Bone marrow (tissue), 2 donors: ENCODE measurements around the gene LAMC2.
"Not testable (repeated sequence)": the region's sequence is repeated elsewhere in the genome, so short reads cannot be mapped to it uniquely, and the experiment has no call there.

Source experiments
- DNase-seq, 2 donors: peaks; one replicate each; lab custom pipeline; 2025; lab: John Stamatoyannopoulos, UW

LAMC2 gene

DNA sequence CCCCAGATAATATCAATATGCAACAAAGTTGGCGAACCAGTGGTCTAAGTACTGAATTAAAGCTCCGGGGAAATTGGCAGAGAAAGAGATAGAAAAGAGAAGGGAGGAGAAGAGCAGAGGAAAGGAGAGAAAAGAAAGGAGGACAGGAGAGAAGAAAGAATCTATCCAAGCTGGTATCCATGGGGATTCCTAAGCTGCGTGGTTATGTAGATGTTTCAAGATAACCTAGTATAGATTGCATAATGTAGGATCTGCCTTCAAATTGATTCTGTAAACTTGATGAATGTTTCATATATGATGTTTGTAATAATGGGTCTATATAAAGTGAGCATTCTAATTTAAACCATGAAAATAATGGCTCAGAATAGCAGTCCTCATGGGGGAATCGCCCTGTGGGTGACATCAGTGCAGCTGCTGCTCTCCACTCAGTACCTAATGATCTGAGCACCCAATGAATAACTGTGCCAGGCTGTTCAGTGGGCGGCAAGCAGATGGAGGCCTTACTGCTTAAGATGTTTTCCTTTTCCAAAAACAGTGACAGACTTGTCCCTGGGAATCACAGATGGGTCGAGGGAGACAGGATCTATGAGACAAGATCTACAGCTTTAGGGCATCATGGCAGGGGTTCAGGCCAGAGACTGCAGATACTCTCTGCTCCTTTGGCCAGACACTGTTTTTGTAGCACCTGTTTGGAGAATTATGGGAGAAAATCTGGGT, 78.0 kb downstream of the LAMC2 start:
- DNase-seq: no peak

DNA sequence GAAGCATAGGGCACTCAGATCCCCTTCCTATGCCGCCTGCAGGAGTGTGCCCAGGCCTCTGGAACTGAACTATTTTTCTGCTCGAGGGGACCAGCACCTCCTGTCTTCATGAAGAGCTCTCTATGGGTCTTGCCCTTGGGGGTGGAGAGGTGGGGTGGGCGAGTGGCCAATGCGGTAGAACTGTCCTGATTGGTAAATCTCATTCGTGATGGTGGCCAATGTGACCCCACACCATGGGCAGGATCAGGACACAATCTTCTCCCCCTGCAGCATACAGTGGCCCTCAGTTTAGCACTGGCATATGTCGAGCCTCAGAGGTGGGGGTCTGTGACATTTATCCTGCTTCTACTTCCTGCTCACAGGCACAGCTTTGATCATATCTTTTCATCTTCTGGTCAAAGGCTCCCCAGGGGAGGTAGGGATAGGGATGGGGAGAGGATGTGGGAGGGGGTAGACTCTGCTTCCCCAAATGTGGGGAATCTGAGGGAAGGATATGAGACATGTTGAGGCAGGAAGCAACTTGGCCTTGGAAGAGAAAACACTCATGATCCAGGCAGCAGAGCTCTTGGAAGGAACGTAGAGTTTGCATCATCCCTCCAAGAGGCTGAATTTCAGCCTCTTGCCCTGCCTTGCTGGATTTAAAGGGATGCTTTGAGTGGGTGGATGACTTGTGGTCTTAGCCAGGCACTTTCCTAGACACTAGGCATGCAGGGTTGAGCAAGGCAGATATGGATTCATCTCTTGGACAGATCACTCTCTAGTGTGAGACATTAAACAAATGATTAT, 81.8 kb downstream of the LAMC2 start:
- no peak for DNase-seq

DNA sequence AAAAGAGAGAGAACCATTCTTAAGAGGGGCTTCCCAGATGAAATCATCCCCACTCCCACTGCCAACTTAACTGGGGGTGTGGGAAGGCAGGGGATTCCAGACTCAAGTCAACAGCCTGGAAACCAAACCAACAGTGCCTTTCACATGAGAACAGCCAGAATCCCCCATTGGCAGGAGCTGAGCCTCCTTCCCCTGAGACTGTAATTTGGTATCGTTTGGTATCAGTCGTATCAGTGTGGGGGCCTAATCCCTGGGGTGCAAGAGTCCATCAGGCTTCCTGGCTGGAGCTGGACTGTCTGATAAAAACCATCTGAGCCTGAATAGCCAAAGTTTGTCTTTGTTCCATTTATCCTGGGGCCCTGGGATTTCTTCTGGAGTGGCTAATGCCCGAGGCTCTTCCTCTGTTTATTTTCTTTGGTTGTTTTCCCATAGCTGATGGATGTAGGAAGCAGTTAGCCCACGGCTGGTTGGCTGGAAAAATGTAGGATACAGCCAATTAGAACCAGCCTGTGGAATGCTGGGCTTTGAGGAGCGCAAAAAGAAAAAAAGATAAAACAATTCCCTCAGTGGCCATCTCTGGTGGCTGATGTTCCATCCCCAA, 84.6 kb downstream of the LAMC2 start:
- no peak for DNase-seq

DNA sequence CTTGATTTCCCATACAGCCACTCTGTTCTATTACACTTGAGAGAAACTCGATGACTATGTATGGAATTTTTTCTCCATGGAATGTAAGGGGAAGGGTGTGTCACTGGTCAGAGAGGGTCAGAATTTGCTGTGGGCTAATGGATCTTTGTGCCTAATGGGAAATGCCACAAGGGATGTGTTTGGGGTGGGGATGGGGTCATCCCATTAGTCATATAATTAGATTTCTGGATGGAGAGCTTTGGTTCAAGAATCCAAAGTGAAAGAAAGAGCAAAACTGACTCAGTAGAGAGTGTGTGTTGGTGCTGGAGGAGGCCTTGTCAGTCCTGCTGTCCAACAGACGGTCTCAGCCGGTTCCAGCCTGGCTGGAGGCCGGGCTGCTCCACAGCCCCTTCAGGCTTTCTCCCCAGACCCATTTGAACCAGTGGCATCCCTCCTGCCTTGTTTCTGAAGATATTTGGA, 86.4 kb downstream of the LAMC2 start:
- DNase-seq: no peak

DNA sequence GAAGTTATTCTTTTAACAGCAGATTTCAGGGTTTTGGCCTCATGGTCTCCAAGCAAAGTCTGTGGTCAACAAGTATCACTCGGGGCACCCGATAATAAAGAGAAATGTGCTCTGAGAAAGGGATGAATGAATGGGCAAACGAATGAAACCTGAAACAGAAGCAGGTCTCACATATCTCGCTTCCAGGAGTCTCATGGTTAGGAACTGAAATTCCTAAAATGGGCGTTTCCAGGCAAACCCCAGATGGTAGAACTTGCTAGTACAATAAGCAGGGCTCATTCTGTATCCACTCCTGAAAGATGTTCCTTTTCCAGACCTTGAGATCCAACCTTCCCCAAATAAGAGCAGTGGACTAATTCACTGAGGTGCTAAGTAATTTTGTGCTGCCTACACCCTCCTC, 87.2 kb downstream of the LAMC2 start:
- DNase-seq: no peak

DNA sequence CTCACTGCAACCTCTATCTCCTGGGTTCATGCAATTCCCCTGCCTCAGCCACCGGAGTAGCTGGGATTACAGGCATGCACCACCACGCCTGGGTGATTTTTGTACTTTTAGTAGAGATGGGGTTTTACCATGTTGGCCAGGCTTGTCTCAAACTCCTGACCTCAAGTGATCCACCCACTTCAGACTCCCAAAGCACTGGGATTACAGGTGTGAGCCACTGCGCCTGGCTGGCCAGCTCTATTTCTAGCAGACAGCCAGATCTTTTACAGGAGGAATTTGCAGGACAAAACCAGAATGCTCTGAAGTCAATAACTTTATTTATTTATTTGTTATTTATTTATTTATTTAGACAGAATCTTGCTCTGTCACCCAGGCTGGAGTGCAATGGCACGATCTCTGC, 87.9 kb downstream of the LAMC2 start:
- not testable (repeated sequence) for DNase-seq

DNA sequence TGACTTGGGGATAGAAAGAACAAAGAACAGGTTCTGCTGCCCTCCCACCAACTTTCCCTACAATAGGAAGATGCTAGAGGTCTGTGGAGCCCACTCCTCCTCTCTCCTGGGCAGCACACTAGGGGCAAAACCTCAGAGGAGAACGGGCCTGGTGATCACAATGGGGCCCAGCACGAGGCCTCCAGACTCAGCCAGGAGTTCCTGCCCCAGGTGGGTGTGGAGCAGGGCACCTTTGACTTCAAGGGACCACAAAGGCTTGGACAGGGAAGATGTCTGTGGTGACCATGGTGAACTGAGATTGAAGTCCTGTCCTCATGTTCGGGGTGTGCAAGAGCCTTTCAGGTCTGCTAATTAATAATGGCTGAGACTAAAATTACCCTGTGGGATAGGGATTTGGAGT, 88.8 kb downstream of the LAMC2 start:
- no peak for DNase-seq

DNA sequence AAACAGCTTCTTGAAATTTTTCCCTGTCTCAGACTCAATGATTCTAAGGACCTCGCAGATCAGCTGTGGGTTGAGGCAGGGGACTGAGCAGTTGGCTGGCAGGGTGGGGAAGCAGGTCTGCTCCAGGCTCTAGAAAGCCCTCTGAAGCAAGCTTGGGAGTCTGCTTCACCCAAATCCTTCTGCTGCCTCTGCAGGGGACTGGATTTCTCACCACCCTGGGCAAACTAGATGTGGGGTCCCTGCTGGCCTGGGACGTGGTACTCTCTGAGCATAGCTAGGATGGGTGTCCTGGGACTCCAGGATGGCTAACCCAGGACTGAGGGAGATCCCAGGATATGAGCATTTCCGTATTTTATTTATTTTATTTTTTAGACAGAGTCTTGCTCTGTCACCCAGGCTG, 89.3 kb downstream of the LAMC2 start:
- no peak for DNase-seq

DNA sequence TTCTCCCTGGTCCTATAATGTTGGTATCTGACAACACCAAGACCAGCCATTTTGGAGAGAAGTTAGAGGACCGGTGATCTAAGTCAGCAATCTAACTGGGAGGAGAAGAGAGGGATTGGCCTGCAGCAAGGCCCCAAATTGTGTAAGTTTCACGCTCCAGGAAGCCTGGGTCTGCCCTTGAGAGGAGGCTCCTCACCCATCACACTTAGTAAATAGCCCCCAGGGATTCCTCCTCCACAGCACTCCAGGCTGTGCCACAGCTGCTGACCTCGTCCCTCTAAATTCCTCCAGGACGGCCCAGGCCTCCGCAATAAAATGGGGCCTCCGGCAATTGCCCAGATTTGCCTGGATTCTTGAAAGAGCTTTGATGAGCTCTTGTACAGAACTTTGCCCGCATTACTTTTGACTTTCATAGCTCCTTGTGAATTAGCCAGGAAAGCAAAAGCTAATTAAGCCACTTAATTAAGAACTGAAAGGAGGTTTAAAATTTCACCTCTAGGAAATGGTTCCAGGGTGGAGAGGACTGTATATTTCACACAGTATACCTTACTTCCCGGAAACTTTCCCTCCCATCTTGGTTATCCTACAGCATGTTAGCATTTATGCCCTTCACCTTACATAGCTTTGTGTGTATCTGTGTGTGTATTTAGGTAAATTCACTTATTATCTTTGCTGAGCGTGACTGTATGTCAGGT, 90.5 kb downstream of the LAMC2 start:
- no peak for DNase-seq

DNA sequence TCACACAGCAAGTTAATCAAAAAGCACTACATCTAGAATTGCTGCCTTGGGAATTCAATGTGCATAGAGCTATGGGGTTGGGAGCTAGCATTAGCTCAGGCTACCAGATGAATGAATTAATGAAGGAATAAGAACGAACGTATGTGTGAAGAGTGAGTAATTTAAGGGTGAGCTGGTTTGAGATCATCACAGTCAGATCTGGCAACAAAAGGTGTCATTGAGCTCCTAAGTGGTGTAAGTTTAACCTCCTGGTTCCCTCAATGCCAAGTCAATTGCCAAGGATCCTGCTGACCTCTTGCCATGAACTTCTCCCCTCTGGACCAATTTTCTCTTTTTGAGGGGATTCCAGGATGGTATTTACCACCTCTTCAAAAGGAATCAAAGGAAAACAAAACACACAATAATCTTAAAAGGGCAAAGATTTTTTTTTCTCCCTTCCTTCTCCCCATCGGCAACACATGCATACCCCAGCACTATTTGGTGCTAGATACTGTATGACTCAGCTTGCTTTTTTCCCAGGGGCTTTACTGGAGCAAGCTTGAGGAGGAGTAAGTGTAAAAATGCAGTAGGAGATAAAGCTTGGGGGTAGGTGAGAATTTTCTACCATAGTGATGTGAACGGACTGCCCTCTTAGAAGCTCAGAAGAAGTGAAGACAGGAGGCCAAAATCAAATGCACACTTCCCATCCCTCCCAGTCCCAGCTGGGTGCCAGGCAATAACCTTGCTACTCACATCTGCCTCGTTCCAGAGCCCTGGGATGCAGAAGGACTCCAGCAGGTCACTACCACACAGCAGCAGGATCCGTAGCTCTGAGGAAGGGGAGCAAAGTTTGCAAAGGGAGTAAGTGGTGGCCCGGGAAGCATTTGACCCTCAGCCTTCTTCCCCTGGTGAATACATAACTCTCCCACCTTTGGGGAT, 92.0 kb downstream of the LAMC2 start:
- DNase-seq: no peak

DNA sequence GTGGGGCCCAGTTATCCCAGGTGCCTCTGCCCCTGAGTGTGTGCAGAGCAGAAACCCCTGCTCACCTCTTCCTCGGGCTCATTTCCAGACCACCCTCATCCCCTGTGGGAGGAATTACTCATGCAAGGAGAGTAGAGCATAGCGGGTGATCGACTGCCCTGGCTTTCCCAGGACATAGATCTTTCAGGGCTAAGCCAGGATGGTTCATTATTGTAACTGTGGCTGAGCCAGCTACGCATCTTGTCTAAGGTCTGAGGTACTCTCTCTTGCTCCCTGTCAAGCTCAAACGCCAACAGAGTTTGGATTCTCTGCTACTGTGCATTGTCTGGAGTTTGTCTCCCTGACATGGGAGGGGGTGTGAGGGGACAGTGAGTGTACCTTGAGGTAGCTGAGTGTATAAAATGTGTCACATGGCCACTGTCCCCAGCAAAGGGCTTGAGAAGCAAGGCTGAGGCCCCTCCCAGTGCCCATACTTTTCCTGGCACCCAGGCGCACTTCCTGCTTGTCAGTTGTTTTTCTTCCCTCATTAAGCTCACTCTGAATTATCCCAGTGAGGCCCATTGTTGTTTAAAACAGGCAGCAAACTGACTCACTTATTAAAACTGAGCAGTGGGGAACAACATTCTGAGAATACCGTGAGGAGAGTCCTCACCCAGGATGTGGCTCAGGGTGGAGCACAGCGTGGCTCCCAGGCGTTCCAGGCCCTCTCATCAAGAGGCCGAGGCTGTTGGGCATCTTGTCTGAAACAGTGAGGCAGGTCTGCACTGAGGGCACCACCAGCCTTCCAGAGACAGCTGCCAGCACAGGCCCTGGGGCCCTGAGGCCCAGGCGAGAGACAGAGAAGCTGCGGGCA, 92.9 kb downstream of the LAMC2 start:
- no peak for DNase-seq

DNA sequence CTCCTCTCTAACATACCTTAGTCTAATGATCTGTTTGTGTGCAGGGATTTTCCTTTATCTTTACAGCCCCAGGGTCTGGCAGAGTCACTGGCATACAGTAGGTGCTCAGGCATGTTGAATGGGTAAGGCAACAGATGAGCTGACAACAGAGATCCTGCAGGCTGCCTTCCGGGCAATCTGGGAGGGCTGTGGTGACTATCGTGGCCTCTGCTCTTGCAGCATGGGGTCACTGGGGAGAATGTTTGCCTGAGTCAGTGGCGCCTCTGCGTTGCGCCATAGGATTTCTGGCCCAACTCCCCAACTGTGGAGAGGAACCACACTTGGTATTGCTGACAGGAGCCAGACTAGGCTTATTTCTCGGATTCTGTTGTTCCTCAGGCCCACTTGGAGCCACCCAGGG, 93.8 kb downstream of the LAMC2 start:
- peak in 1 of 2 donors; percentile 13 for DNase-seq

DNA sequence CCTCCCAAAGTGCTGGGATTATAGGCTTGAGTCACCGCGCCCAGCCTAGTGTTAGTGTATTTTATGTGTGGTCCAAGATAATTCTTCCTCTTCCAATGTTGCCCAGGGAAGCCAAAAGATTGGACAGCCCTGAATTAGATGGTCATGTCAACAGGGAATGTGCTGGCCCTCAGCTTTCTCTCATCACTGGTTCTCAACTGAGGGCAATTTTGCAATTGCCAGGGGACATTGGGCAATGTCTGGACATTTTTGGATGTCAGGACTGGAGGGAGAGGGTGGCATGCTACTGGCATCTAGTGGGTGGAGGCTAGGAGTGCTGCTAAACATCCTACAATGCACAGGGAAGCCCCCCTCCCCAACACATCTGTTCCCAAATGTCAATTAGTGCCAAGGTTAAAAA, 95.0 kb downstream of the LAMC2 start:
- DNase-seq: no peak

DNA sequence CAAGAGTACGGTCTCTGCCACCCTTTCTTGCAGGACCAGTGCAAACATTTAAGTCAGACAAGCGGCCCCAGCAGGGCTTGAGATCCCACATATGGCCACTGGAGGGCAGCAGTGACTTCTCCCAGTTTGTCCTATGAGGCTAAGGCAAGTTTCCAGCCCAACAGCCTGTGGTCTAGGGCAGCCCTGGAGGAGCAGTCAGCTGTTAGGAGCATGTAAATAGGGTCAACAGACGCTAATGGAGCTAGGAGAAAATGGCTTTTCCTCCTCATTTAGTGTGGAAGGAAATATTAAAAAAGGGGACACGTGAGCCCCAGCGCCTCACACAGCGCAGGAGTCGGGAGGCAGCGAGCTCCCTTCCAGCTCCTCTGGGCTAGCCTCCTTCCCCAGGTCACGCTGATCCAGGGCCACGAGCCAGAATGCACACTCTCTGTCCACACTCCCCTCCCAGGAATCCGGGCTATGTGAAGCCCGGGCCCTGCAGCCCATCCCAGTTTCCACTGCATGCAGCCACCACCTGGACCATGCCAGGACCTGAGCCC, 95.6 kb downstream of the LAMC2 start:
- DNase-seq: peak; percentile 18 to 47

DNA sequence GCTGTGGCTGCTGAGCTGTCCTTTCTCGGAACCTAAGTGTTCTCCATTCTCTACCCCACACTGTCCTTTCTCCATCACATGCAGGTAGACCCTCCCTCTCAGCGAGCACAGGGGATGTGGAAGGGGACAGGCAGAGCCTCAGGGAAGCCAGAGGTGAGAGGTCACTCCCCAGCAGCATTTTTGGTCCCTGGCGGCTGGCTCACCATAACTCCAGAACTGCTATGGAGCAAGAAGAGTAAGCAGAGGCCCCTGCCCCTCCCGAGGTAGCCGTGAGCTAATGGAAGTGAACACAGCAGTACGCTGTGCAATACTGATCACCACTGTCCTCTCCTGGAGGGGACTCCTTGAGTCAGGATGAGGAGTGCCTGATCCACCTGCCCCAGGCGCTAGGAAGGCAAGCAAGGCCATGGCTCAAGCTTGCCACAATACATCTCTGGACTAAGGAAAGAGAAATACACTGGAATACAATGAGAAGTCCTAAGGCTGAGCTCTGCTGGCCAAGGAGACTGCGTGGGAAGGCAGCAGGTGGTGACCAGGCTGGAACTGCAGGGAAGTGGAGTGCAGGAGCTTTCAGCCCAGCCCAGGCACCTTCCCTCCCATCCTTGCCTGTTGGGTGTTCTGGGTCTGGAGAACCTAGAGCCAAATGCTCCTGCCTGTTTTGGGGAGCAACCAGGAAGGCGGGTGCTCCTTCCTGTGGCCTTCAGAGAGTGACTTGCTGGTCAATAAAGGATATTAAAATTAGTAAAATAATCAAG, 96.2 kb downstream of the LAMC2 start:
- no peak for DNase-seq

DNA sequence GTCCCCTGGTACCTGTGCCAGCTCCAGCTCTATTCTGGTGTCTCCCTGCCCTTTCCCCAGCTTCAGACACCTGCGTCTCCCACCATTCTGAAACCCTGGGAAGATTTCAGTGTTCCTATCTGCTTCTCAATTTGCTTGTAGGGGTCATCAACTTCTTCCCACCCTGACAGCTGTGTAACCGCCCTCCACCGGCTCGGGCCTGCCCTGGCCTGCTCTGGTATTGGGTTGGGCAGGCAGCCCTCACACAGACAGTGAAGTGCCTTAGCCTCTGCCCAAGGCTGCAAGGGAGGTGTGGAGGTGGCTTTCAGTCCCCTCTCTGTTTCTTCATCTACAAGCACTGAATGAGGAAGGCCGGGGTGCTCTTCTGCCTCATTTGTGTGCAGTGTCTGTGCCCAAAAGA, 97.2 kb downstream of the LAMC2 start:
- DNase-seq: no peak

DNA sequence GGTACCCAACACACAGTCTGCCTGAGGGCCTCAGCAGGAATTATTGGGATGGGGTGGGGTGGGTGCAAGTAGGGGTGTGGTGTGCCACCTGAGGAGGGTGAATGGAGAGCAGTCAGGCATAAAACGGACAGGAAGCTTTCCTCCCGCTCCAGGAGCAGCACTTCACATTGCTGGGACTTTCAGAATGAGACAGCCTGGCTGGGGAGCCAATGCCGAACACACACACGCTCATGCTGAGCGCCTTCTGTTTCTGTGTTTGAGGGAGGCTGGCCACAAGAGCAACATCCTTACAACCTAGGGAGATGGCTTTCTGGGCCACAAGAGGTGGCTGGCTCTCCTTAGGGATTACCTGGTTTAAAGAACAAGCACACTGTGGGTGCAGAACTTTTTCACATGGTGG, 98.0 kb downstream of the LAMC2 start:
- no peak for DNase-seq

DNA sequence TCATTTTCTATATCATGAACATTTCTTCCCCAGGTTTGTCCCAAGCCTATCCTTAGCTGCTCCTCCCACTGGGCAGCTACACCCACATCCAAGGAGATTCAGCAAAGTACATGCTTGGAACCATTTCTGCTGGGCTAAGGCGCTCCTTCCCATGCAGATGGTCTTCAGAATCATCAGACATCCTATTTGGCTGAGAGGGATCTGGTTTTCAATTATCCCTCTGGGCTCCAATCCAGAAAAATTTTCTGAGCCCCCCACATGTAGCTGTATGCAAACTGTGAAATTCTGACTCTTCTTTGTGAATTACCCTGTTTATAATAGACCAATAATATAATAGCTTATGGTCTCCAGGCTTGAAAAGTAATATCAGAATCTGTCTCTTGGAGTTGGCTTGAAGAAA, 99.2 kb downstream of the LAMC2 start:
- no peak for DNase-seq

DNA sequence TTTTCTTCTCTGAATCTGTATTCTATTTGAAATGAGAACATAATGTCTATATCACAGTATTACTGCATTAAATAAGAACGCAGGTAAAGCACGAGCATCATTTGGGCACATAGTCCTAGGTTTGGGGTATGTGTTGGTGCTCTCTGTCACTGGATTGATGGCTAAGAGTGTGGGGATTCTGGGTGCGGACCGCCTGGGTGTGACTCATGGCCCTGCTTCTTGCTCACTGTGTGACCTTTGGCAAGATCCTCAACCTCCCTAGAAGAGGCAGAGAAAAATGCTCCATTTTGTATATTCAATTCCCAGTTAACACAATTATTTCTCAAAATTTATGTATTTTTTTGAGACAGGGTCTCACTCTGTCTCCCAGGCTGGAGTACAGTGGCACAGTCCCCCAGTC, 99.7 kb downstream of the LAMC2 start:
- DNase-seq: no peak
